SK-MEL-5 (cell line): Measurements from ENCODE around the gene ZNF92. TPM values are rescaled to one million over a fixed set of nuclear protein-coding genes. Genes with fewer than 3 reads are reported as not detected.
A peak's percentile ranks its signal among the peaks of the same experiment; 100 is the strongest.
"Not testable (repeated sequence)": the region's sequence is repeated elsewhere in the genome, so short reads cannot be mapped to it uniquely, and the experiment has no call there.

Experiments
- DNase-seq: peaks from one replicate; pipeline ENCODE4 v3.0.0-alpha.2; 2016; ENCODE audit warnings: low read depth, low spot score
- in situ Hi-C: cut with HindIII; loops from 2 replicates; pipeline ENCODE4 v1.10.0; 2016; ENCODE audit warnings: low sequenced_read_pairs, high pct_unique_total_duplicates, low pct_unique_long_range_greater_than_20kb
- polyA plus RNA-seq, 2 experiments: library from polyadenylated mRNA; depleted of rRNA; stranded (reverse); fragments of >200 nt; gene quantifications; 2 replicates each; pipeline ENCODE4 v1.2.3, GENCODE V29; 2015
- total RNA-seq: library from RNA; depleted of rRNA; stranded (reverse); fragments of >200 nt; shearing (Covaris generic); gene quantifications from 2 replicates; pipeline ENCODE4 v1.2.3, GENCODE V29; 2014; rRNA removed

ZNF92 gene
- total RNA-seq = 19.1 and 20.8 TPM in 2 replicates
- polyA plus RNA-seq (2015; cell fraction: cytosol; rRNA removed) = 7.1 and 8.2 TPM in 2 replicates
- polyA plus RNA-seq (2015; cell fraction: nucleus; rRNA removed) = 15.3 and 15.6 TPM in 2 replicates

- peak; percentile 99 for DNase-seq
- in situ Hi-C loops = no loop called here
Measured at GRCh38 chr7:65373608-65374351, at the start of gene ZNF92. ZNF92 (plus strand) TSS chr7:65373855; CDS start chr7:65373998, 143 bp downstream.

GRCh38 chr7:65325793-65326432, 47.7 kb upstream of the ZNF92 start:
- in situ Hi-C loops = no loop called here

GRCh38 chr7:65338346-65338745, 35.3 kb upstream of the ZNF92 start:
- in situ Hi-C loops = no loop called here
- no peak for DNase-seq

More at GRCh38 chr7:65325793-65326432, 47.7 kb upstream of the ZNF92 start:
- DNase-seq = no peak

GRCh38 chr7:65339257-65339656, 34.4 kb upstream of the ZNF92 start:
- in situ Hi-C loops = no loop called here
- DNase-seq = no peak

- in situ Hi-C loops = no loop called here
Measured at GRCh38 chr7:65342723-65343629, 30.7 kb upstream of the ZNF92 start.

GRCh38 chr7:65344541-65344940, 29.1 kb upstream of the ZNF92 start:
- in situ Hi-C loops, DNase-seq: not testable (repeated sequence)

More at GRCh38 chr7:65342723-65343629, 30.7 kb upstream of the ZNF92 start:
- no peak for DNase-seq

- no peak for DNase-seq
- in situ Hi-C loops = no loop called here
Measured at GRCh38 chr7:65354263-65354662, 19.4 kb upstream of the ZNF92 start.

- DNase-seq = no peak
- in situ Hi-C loops = no loop called here
Measured at GRCh38 chr7:65369843-65370242, 3.8 kb upstream of the ZNF92 start.

- DNase-seq = peak; percentile 60
- in situ Hi-C loops = no loop called here
Measured at GRCh38 chr7:65371468-65371867, 2.2 kb upstream of the ZNF92 start.

GRCh38 chr7:65379318-65379717, 5.7 kb downstream of the ZNF92 start:
- DNase-seq = no peak
- in situ Hi-C loops = no loop called here

GRCh38 chr7:65381742-65382141, 8.1 kb downstream of the ZNF92 start:
- DNase-seq = no peak
- in situ Hi-C loops = no loop called here

- DNase-seq = no peak
- in situ Hi-C loops = no loop called here
Measured at GRCh38 chr7:65382452-65382851, 8.8 kb downstream of the ZNF92 start.

- DNase-seq = no peak
- in situ Hi-C loops = no loop called here
Measured at GRCh38 chr7:65387891-65388290, 14.2 kb downstream of the ZNF92 start.

GRCh38 chr7:65390588-65390987, 16.9 kb downstream of the ZNF92 start:
- DNase-seq = no peak

GRCh38 chr7:65397730-65398142, 24.1 kb downstream of the ZNF92 start:
- in situ Hi-C loops = no loop called here
- DNase-seq = no peak

More at GRCh38 chr7:65390588-65390987, 16.9 kb downstream of the ZNF92 start:
- in situ Hi-C loops = no loop called here

- DNase-seq, in situ Hi-C loops: not testable (repeated sequence)
Measured at GRCh38 chr7:65398671-65399070, 25.0 kb downstream of the ZNF92 start.

GRCh38 chr7:65399101-65399500, 25.4 kb downstream of the ZNF92 start:
- DNase-seq, in situ Hi-C loops: not testable (repeated sequence)

GRCh38 chr7:65404020-65404419, 30.4 kb downstream of the ZNF92 start:
- in situ Hi-C loops = no loop called here
- no peak for DNase-seq
